GM19438 (cell line): ENCODE results near the gene SMAD3.
"Not testable (repeated sequence)": the region's sequence is repeated elsewhere in the genome, so short reads cannot be mapped to it uniquely, and the experiment has no call there.

ENCODE experiments used
- ATAC-seq: cut with Tn5 transposase; IDR thresholded peaks from one replicate; pipeline ENCODE4 v1.9.1; 2021; ENCODE audit warnings: low read depth; ENCODE audit not compliant: unreplicated experiment

The SMAD3 gene

GRCh38 chr15:67123291-67123690 is 57.9 kb downstream of the SMAD3 start:
- ATAC-seq: not testable (repeated sequence)

GRCh38 chr15:67124111-67124510 is 58.7 kb downstream of the SMAD3 start:
- ATAC-seq: no peak

GRCh38 chr15:67124911-67125588 is 59.6 kb downstream of the SMAD3 start:
- ATAC-seq: no peak

- no peak for ATAC-seq
Observed at GRCh38 chr15:67125589-67126502, 60.4 kb downstream of the SMAD3 start.

GRCh38 chr15:67126551-67127330 is 61.3 kb downstream of the SMAD3 start:
- ATAC-seq: no peak

- ATAC-seq: no peak
Observed at GRCh38 chr15:67127331-67127664, 61.9 kb downstream of the SMAD3 start.

GRCh38 chr15:67127965-67128364 is 62.6 kb downstream of the SMAD3 start:
- ATAC-seq: no peak

- ATAC-seq: no peak
Observed at GRCh38 chr15:67130166-67130565, 64.8 kb downstream of the SMAD3 start.

- no peak for ATAC-seq
Observed at GRCh38 chr15:67130673-67131601, 65.5 kb downstream of the SMAD3 start.

GRCh38 chr15:67132276-67132675 is 66.9 kb downstream of the SMAD3 start:
- no peak for ATAC-seq

- ATAC-seq: no peak
Observed at GRCh38 chr15:67133026-67133425, 67.6 kb downstream of the SMAD3 start.

- ATAC-seq: no peak
Observed at GRCh38 chr15:67133738-67134066, 68.3 kb downstream of the SMAD3 start.

- ATAC-seq: peak; percentile 59
Observed at GRCh38 chr15:67134067-67134838, 68.9 kb downstream of the SMAD3 start.

GRCh38 chr15:67134871-67135492 is 69.6 kb downstream of the SMAD3 start:
- no peak for ATAC-seq

- no peak for ATAC-seq
Observed at GRCh38 chr15:67135494-67135893, 70.1 kb downstream of the SMAD3 start.

GRCh38 chr15:67136802-67137201 is 71.4 kb downstream of the SMAD3 start:
- ATAC-seq: no peak

- ATAC-seq: no peak
Observed at GRCh38 chr15:67137319-67137718, 71.9 kb downstream of the SMAD3 start.

- ATAC-seq: no peak
Observed at GRCh38 chr15:67137951-67138848, 72.8 kb downstream of the SMAD3 start.
